Activated CD8-positive, alpha-beta memory T cell treated with anti-CD3 and anti-CD28 coated beads, Interleukin-2, amount 50 U/mL, for 4 hours (primary cell): ENCODE results near the gene ATXN7L2.
A peak's percentile ranks its signal among the peaks of the same experiment; 100 is the strongest.
"Not testable (repeated sequence)": the region's sequence is repeated elsewhere in the genome, so short reads cannot be mapped to it uniquely, and the experiment has no call there.

Experiments
- DNase-seq: peaks from one replicate; pipeline ENCODE4 v3.0.0-alpha.2; 2020

Gene ATXN7L2, protein sequence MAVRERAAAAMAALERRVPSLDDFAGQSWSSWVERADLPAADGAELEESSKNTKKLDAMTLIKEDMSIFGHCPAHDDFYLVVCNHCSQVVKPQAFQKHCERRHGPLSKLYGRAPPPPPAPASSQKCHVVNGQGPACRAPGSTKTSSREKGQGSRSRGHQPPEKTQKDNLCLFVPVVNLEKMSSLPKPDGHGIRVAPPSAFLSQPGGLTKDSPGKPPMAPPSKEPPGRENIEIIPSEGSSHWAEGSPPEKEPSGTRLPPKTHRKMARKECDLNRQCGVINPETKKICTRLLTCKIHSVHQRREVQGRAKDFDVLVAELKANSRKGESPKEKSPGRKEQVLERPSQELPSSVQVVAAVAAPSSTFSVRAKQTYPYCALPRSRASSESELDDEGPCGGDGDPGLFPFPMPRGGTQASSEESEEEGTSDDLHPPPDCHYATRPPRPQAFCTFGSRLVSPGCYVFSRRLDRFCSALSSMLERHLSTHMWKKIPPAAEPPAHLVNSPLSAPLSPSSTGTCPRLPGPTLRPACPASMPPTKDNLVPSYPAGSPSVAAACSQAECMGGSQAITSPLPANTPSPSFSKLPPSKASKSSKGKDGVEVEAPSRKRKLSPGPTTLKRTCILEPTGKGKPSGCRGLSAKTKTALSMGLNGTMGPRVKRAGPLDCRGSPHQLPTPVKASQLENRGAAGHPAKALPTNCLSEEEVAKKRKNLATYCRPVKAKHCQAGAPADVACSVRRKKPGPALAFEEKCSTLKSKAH

DNA sequence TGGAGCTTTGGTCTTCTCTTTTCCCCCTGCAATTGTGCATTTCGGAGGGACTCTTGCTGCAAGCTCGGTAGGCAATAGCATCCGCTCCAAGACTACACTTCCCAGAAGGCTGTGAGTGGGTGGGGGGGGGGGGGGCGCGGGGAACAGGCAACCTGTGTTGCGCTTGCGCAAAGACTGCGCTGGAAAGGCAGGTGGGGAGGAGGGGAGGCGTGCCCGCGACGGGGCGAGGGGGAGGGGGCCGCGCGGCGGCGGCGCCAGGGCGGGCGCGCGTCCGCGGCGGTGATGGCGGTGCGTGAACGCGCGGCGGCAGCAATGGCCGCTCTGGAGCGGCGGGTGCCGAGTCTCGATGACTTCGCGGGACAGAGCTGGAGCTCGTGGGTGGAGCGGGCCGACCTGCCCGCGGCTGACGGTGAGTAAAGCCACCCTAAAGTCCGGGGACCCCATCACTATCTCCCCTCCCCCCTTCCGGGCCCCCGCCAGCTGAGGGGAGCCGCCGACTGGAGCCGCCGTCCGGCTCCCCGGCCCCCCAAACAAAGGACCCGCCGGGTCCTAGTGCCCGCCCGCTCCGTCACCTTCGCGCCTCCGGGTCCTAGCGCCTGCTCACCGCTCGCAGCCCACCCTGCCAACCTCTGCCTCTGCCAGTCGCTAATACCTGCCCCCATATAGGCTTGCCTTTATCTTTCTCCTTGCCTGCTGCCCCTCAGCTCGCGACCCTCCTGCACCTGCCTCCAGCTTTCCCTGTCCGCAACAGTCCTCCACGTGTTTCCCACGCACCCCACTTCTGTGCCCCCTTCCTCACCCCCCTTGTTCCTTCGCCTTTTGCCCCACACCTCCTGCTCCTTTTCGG, at the start of gene ATXN7L2:
TSS of gene ATXN7L2 (plus strand) at position 234 of the 847 bp plus-strand sequence. CDS start at position 283, 49 bp downstream.
- DNase-seq = peak; percentile 91

DNA sequence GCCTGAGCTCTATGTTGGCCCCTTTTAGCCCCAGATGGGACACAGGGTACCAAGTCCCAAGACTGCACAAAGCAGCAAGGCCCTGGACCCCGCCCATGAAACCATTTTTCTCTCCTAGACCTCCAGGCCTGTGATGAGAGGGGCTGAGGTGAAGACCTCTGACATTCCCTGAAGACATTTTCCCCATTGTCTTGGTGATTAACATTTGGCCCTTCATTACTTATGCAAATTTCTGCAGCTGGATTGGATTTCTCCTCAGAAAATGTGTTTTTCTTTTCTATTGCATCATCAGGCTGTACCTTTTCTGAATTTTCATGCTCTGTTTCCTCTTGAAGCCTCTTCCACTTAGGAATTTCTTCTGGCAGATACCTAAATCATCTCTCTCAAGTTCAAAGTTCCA, 49.2 kb upstream of the ATXN7L2 start:
- no peak for DNase-seq

DNA sequence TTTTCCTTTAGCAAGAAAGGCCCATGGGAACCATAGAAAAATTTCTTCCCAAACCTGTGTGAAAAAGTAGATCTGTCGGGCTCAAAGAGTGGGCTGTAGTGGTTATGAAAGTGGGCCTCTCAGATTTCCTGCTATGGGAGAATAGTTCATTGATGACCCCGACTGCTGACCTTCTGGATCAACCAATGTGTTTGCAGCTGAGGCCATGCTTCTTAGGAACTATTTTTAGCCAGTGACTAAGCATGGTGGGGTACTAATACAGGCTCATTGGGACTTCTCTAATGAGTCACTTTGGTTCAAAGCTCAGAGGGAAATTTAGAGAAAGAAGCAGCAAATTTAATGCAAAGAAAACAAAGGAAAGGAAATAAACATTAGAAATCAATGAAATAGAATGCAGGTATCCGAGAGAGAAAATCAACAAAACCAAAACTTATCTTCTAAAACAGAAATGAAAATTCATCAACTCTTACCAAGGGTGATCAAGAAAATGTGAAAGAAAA, 44.9 kb upstream of the ATXN7L2 start:
- no peak for DNase-seq

DNA sequence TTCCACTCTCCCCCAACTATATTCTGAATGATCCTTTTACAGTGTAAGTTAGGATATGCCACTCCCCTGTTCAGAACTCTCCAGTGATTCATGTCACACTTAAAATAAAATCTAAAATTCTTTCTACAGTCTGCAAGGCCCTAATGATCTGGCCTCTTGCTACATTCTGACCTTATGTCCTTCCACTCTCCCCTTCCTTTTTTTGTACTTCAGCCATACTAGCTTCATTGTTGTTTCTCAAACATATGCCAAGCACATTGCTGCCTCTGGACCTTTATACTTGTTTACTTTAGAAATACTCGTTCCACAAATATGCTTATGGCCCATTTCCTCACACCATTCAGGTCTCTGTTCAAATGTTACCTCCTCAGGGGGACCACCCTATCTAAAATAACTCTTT, 42.6 kb upstream of the ATXN7L2 start:
- no peak for DNase-seq

DNA sequence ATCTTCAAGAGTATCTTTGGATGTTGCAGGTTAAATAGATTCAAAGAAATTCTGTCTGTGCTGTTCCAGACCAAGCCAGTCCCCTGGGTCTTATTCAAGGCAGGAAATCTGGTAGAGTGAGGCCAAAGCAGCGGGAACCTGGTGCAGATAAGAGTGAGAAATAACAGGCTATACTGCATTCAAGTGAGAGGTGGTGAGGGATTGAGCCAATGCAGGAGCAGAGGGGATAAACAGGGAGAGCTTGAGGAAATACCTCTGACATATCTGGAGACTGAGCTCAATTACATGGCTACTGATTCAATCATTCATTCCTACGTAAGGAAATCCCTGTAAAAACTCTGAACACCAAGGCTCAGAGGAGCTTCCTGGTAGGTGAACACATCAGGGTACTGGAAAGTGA, 40.2 kb upstream of the ATXN7L2 start:
- DNase-seq = no peak

DNA sequence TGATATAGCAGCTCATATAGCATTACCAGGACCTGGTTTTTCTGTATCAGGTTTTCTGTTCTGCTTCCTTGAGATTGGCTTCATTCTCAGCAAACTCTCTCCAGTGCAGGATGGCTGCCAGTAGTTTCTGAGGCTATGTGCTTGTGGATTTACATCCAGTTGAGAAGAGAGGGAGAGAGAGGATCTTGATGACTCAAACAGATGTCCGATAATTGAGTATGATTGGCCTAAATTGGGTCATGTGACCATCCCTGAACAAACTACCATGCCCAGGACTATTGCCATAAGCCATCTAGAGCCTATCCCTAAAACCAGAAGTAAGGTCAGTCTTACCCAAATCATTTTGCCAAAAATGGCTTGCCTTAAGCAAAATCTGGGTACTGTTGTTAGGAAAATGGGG, 39.4 kb upstream of the ATXN7L2 start:
- DNase-seq = no peak

DNA sequence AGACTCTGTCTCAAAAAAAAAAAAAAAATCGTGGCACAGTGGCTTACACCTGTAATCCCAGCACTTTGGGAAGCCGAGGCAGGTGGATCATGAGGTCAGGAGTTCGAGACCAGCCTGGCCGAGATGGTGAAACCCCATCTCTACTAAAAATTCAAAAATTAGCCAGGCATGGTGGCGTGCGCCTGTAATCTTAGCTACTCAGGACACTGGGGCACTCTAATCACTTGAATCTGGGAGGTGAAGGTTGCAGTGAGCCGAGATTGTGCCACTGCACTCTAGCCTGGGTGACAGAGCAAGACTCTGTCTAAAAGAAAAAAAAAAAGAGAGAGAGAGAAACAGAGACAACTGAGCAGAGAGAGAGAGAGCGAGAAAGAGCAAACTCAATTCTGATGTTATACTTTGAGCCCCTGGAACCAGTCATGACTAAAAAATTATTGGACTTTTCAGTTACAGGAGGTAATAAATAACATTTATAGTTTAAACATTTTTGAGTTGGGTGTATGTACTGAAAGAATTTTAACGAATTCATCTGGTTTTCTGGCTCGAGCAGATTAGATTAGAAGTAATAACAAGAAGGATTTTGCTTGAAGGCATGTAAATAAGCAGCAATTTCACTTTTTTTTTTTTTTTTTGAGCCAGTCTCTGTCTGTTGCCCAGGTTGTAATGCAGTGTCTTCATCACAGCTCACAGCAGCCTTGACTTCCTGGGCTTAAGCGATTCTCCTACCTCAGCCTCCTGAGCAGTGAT, 37.6 kb upstream of the ATXN7L2 start:
- not testable (repeated sequence) for DNase-seq

DNA sequence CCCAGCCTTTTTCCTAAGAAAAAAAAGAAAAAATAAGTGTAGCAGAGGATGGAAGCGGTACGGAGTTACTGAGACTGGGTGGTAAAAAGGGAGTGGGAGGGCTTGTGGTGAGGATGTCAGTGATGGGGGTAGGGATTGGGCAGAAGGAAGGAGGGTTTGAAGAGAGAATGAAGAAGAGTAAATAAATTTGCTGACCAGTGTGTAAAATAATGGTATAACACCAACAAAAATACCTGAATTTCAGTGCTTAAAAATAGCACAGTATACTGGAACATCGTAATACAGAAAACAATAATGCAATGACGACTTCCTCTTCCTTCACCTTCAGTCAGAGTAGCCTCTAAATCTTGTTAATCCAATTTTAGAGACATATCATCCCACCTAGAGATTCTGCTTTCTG, 36.2 kb upstream of the ATXN7L2 start:
- DNase-seq = no peak

DNA sequence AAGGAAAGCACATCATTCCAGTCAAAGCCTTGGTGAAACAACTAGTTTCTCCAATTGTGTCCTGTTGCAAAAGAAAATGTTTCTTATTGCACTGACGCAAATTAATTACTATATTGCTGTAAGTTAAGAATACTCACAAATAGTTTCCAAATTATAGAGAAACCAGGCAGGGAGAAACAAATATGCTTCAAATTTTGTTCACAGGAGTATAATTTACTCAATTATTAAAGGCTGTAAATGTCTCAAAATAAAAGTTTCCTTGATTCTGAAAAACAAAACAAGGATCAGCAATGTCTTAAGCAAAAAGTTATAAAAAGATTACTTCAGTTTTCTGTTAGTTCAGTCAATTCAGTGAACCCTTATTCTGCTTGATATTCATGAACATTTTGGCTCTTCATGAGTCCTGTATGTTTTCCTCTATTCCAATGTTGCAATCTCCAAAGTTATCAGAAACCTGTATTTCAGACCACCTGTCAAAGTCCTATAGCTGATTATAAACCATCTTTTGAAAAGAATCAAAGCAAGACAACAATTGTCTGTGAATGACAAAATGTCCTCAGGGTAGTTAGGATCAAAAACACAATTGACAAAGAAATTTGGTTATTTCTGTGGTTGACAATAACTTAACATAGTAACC, 29.1 kb upstream of the ATXN7L2 start:
- DNase-seq = no peak

DNA sequence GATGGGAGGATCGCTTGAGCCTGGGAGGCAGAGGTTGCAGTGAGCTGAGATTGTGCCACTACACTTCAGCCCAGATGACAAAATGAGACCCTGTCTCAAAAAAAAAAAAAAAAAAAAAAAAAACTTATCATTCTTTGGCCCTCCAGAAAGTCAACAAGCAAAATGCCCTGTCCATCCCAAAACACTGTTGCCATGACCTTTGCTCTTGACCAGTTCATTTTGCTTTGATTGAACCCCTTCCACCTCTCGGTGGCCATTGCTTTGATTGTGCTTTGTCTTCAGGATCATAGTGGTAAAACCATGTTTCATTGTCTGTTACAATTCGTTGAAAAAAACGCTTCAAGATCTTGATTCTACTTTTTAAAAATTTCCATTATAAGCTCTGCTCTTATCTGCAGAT, 25.9 kb upstream of the ATXN7L2 start:
- DNase-seq = no peak

DNA sequence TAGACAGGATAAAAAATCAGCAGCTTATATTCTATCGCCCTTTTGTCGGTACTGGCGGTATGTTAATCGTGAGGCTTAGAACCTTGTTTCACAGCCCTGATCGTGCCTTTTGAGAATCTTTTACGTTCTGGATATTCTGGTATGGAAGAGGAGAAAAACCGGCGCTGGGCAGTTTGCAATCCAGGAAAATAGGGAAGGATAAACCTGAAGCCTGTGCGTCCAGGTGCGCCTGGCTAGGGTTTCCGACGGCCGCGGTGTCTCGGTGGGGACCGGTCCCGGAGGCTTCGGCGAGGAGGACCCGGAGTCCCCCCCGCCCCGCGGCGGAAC, 17.6 kb upstream of the ATXN7L2 start:
- no peak for DNase-seq

DNA sequence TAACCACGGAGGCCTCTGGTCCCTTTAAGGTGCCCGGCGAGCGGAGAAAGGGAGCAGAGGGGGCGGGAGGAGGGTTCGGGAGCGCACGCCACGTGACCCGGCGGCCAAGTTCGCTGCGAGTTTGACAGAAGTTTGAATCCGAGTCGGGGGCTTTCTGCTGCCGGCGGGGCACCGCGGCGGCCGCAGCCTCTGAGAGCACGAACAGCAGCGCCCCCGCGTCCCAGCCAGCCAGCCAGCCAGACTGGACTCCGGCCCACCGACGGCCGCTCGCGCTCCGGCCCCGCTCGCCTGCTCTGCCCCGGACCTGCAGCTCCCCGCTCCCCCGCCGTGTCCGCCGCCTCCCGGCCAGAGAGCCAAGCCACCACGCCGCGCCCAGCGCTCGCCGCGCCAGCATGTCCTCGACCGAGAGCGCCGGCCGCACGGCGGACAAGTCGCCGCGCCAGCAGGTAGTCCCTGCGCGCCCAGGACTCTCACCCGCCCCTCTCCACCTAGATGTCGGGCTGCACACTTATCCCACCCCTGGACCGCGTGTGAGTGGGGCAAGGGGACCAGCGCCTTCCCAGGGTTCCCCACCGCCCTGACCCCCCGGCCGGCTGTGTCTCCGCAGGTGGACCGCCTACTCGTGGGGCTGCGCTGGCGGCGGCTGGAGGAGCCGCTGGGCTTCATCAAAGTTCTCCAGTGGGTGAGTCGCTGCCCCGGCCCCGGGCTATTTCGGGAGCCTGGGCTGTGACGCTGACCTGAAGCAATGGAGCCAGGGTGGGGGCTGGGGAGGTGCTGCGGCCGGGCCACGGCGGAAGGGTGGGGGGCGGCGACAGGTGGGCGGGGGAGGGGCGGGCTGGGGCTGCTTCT, 17.0 kb upstream of the ATXN7L2 start, which contains the start of gene SYPL2:
TSS of gene SYPL2 (plus strand) at position 95 of the 849 bp plus-strand sequence. CDS start at position 393, 298 bp downstream.
- peak; percentile 44 for DNase-seq

DNA sequence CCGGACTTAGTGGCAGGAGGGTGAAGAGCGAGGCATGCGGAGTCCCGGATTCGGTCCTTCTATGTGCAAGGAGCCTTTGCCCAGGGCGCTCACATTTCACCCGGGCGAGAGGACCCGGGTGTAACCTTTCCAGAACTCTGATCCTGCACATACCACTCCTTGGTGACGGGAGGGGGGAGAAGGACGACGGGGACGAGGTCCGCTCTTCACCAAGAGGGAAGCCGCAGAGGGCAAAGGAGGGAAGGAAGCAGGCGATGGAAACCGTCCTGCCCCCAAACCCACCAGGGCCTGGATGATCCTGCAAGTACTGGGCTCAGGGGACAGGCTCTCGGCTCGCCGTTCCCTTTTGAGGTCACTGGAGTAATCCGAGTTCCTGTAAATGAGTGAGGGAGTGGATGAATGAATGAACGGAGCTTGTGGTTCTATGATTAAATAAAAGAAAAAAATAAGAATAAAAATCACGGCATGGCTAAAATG, 16.4 kb upstream of the ATXN7L2 start:
- no peak for DNase-seq

DNA sequence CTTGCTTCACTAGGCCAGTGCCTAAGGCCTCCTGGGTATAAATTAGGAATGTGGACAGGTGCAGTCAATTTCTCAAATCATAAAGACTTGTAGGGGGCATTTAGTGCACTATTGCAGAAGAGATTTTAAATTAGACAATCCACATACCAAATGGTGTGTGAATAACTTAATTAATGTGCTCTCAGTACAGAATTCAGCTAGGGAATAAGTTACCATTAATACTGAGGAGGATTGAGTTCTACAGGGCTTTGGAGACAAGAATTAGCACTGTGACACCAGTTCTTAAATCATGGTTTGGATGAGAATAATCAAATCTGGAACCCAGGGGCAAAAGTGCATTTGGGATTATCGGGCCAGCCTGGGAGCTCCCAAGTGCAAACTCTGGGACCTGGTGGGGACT, 15.6 kb upstream of the ATXN7L2 start:
- DNase-seq = no peak

DNA sequence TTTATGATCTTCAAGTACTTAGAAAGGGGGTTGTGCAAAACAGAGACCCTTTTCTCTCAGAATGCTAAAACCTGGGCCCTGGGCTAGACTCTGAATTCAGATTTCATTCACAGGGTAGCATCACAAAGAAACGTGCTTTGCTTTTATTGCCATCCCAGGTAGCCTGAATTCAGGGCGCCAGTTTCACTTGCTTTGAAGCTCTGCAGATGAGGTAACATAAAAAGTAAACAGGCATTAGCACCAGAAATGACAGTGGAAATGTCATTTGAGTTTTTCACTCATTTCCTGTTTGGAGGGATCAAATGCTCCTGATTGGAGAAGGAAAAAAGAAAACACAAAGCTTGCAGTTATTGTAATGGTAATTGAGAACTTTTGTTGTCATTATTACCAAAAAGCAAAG, 14.8 kb upstream of the ATXN7L2 start:
- DNase-seq = no peak

DNA sequence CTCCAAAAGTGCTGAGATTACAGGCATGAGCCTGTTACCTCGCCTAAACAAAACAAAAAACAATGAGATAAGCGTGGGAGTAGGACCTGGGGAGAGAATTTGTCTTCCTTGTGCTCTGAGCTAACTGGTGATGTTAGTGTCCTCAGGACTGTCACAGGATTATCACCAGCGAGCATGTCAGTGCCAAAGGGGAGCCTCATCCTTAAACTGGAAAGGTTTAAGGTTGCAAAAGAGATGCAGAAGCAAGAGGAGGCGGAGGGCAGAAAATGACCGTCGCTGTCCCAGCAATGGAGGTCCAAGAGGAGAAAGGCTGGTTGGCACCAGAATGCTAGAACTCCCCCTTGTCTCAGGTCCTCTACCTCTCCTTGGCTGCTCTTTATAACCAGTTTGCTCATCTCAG, 13.5 kb upstream of the ATXN7L2 start:
- no peak for DNase-seq

DNA sequence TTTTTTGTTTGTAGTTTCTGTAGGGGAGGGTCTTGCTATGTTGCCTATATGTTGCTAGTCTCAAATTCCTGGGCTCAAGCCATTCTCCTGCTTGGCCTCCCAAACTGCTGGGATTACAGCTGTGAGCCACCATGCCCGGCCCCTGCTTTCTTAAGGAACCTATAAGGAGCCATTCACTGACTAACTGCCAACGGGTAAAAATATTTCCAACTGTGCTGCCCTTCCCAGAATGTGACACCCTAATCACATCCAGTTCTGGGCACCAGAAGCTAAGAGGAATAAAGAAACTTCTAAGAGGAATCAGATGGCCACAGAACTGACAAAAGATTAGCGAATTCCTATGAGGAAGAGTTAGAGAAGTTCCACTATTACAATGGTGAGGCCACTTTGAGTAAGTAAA, 10.9 kb upstream of the ATXN7L2 start:
- no peak for DNase-seq

DNA sequence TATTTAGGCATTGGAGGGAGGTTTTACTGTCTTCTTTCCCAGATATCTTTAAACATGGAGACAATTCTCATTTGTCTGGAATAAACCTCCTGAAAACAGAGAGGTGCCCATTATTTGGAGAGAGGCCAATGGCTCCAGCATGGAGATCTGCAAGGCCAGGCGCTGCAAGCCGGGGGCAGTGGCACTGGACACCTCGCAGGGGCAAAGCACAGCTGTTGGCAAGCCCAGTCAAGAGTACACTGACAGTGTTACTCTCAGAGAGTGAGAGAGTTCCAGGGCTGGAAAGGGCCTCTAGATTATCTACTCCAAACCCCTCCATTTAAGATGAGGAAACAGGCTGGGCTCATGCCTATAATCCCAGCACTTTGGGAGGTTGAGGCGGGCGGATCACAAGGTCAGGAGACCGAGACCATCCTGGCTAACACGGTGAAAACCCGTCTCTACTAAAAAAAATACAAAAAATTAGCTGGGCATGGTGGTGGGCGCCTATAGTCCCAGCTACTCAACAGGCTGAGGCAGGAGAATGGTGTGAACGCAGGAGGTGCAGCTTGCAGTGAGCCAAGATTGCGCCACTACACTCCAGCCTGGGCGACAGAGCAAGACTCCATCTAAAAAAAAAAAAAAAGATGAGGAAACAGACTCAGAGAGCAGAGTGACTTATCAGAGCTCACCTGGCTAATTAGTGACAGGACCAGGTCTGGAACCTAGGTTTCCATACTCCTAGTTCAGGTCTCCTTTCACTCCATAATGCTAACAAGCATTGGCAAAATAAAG, 10.2 kb upstream of the ATXN7L2 start:
- not testable (repeated sequence) for DNase-seq

DNA sequence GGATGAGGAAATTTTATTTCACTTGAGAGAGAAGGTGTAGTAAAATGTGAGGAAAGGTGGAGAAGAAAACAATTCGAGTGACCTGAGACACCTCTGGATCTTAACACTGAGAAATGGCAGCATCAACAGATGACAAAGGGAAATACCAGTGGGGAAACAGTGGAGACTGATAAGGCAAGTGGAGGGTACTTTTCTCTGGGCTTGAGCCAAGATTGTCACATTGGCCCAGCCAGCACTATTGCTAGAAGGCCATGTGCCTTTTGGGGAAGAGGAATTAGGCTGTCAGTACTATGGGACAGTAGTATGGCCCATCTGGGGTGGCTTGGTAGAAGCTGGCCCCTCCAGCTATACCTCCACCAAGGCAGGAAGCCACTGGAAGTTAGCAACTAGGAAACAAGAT, 9.0 kb upstream of the ATXN7L2 start:
- no peak for DNase-seq

DNA sequence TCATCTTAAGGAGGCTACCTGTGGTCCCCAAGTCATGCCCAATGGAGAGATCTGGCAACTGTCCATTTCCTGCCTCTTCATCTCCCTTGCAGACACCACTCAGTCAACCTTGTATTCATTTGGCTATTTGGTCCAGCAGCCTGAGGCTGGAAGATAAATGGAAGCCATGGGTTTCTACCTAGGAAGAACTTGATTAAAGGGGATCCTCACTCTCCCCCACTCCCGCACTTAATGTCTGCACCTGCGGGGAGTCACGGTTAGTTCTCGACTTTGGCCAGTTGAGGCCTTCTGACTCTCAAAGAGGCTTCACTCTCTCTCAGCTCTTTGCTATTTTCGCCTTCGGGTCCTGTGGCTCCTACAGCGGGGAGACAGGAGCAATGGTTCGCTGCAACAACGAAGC, 8.4 kb upstream of the ATXN7L2 start:
- no peak for DNase-seq
